Spleen (tissue), 7 donors: Measurements from ENCODE around the gene NFATC2.

Source experiments
- CTCF ChIP-seq, 11 experiments: fragments of 200-600 bp in 7 of 11; fragments of 450-650 bp in 4 of 11; sonication (generic) in 4 of 11; IDR thresholded peaks in 8 of 11; conservative IDR thresholded peaks in 3 of 11; 1 replicate in 7 of 11; 2 replicates in 4 of 11; pipeline versions ENCODE4 v1.4.0 to v1.8.0; 2016 to 2021; ENCODE audit warnings: antibody characterized with exemption in 11 of 11, inconsistent platforms in 4 of 11, mild to moderate bottlenecking in 1 of 11
- POLR2AphosphoS5 ChIP-seq, 3 donors: sonication (generic); formaldehyde crosslinking; IDR thresholded peaks; one replicate each; pipeline ENCODE4 v1.5.1; 2017; ENCODE audit warnings: antibody characterized with exemption in 3 of 3
- donor health status: DM: no; HTN: no; CAD: no; lungs with moderate emphysema.
- donor health status: DM: no; HTN: no; CAD: no.
- donor health status: DM: no; HTN: no; CAD: no.

DNA sequence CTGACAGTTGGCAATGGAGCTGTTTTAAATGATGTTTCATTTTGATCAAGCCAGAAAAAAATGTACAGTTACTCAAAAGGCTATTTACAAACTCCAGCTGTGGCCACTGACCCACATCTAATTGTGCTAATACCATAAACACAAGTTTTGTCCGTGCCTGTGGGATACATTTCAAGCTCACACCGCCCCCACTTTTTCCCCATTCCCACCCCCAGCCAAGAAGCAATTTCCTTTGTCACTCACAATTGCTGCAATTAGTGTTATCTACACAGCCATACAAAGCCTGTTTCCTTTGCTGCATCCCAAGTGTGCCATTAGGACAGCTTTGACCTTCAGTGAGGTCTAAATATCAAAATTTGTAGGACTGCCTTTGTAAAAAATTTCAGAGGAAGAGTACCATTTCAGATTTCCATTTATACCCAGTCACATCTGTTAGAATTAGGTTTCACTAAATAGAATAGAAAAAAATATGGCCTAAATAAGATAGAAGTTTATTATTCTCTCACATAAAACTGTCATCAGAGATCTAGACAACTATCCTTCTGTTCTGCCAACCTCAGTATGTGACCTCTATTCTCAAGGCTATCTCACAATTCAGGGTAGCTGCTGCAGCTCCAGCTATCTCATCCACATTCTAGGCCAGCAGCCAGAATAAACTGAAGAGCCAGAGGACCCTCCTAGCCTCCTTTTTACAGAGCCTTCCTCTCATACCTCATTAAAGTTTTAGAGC is 202.6 kb downstream of the NFATC2 start:
- TF ChIP-seq POLR2AphosphoS5 (IDR thresholded peaks at IDR 0.05), result peak in 1 of 3 donors; percentile 59
- TF ChIP-seq CTCF (IDR thresholded peaks at IDR 0.05 in 8 of 11, conservative IDR thresholded peaks at IDR 0.05 in 3 of 11), result no peak
